ENCODE data around the gene EPYC.

- TF ChIP-seq EZH2 (IDR thresholded peaks at IDR 0.05; ENCODE audit: borderline replicate concordance, control insufficient read depth, low read depth, low read length) (no peak), YBX1 (IDR thresholded peaks at IDR 0.05) (no peak), CTCF (IDR thresholded peaks at IDR 0.05 in 2 of 3, conservative IDR thresholded peaks at IDR 0.05 in 1 of 3; ENCODE audit: control insufficient read depth in 2 of 3, extremely low read depth in 1 of 3, insufficient read depth in 1 of 3, low read depth in 3 of 3, low read length in 3 of 3) (no peak), HDAC2 (IDR thresholded peaks at IDR 0.05) (no peak), POLR2A (IDR thresholded peaks at IDR 0.05; ENCODE audit: low read depth, low read length) (no peak), REST (IDR thresholded peaks at IDR 0.05; ENCODE audit: low read depth, low read length) (no peak), KAT2A (conservative IDR thresholded peaks at IDR 0.05; ENCODE audit: control insufficient read depth, low read depth, low read length) (no peak), MYC (IDR thresholded peaks at IDR 0.05; ENCODE audit: insufficient read depth, insufficient read length, insufficient replicate concordance, low read length, severe bottlenecking) (no peak), NRF1 (conservative IDR thresholded peaks at IDR 0.05; ENCODE audit: low read depth, low read length) (no peak), PBX3 (IDR thresholded peaks at IDR 0.05; ENCODE audit: insufficient replicate concordance, low read depth, low read length) (no peak), MAX (IDR thresholded peaks at IDR 0.05; ENCODE audit: low read depth, low read length) (no peak), RBBP5 (conservative IDR thresholded peaks at IDR 0.05) (no peak), CEBPB (IDR thresholded peaks at IDR 0.05; ENCODE audit: borderline replicate concordance in 1 of 2, low read depth in 2 of 2, low read length in 2 of 2) (no peak)
Observed at GRCh38 chr12:90947869-90948268, 56.9 kb downstream of the EPYC start.
